ENCODE data around the gene WDR33.

- TF ChIP-seq CTCF (IDR thresholded peaks at IDR 0.05; ENCODE audit: low read length) (no peak), EZH2 (IDR thresholded peaks at IDR 0.05; ENCODE audit: borderline replicate concordance, low read length) (no peak)
These were observed 18.2 kb downstream of the WDR33 start for GRCh38 chr2:127792805-127793204.

Data from OCI-LY1 (cell line).